ENCODE results near the gene SLC13A5. TPM values are rescaled to one million over a fixed set of nuclear protein-coding genes. Genes with fewer than 3 reads are reported as not detected.

SLC13A5 gene
- not detected for total RNA-seq
- not detected for polyA plus RNA-seq

DNA sequence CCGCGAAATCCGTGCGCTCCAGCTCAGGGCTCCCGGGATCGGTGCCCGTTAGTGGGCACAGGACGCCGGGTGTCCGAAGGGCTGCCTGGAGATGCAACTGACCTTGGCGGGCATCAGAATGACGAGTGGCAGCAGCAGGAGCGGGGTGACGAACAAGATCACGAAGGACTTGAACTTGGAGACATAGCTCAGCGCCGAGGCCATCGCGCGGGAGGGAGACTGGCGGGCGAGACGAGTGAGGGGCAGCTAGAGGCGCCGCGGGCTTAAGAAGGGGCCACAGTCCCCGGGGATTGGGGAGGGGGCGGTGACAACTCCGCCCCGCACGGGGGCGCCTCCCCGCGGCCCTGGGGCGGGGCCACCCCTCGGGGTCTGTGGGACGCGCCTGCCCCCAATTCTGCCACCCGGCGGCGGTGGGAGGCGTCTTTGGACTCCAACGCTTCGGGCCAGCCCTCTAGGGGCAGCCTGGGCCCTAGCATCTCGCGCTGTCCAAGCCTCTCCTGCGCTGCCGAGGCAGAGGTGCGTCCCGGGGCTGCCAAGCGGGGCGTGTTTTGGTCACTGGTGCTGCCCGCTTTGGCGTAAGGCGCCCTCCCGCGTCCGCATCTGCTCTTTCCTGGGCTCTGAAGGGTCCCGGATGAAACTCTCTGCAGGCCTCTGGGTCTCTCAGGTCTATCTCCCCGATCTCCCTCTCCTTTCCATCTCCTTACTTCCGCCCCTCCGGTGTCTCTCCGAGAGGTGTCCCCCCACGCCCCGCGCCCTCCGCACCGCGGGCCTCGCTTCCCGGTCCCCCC lies at the start of gene SLC13A5:
SLC13A5 (minus strand) TSS at position 240 of the 788 bp plus-strand sequence; CDS start at position 204, 36 bp downstream.
- POLR2A ChIA-PET (ENCODE audit: partially characterized antibody) = no interaction called here

DNA sequence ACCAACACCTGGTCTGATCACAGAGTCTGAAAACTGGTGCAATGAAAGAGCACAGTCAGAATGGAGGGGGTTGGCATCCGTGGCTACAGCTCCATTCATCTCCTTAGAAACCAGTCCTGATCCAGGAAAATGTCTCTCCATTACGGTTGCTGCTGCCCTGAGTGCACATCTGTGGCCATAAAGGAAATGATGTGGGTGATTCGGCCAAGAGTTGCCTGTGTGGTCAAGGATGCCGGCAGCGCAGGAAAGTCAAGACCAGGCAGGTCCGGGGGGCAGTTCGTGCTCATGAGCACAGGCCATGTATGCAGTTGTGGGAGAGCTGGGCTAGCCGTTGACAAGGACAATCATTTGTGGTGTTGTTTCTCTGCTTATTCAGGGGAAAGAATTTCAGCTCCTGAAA lies 48.6 kb upstream of the SLC13A5 start:
- CTCF ChIA-PET (ENCODE audit: partially characterized antibody) = no interaction called here
- no peak overlapping the region for H3K4me3 Mint-ChIP-seq
- H3K9me3 Mint-ChIP-seq = peaks cover 2 to 14% (median 14%) of the 10 kb centered on the region in 8 donors
- H3K27ac Mint-ChIP-seq = no peak overlapping the region
- peaks cover 16 to 36% (median 22%) of the 10 kb centered on the region in 4 donors for H3K4me1 Mint-ChIP-seq
- POLR2A ChIA-PET (ENCODE audit: partially characterized antibody) = no interaction called here
- Histone ChIP-seq H3K9me3 (ENCODE audit: control insufficient read depth in 1 of 2, low read length in 2 of 2) (no peaks in the 10 kb centered on the region), H3K4me3 (ENCODE audit: low read length in 2 of 2) (no peak overlapping the region), H3K27ac (ENCODE audit: low read depth, low read length) (no peak overlapping the region), H3K36me3 (ENCODE audit: insufficient read depth, low read length) (peaks cover 73% of the 10 kb centered on the region), H3K4me1 (ENCODE audit: insufficient read depth, low read length) (peaks cover 19% of the 10 kb centered on the region), H3K27me3 (ENCODE audit: insufficient read depth, low read length) (no peaks in the 10 kb centered on the region)
- no peaks in the 10 kb centered on the region for H3K27me3 Mint-ChIP-seq
- no peak for DNase-seq
- intact Hi-C loops (cut with micrococcal nuclease) = no loop called here
- peaks cover 86 to 95% of the 10 kb centered on the region in 2 donors for H3K36me3 Mint-ChIP-seq

More for the DNA sequence above, at the start of gene SLC13A5:
- Mint-ChIP-seq H3K9me3 (peaks cover 0 to 14% (median 4%) of the 10 kb centered on the region in 8 donors), H3K27me3 (peaks cover 47 to 57% of the 10 kb centered on the region in 2 donors), H3K4me3 (peak within 1 kb of the TSS in 7 of 8 donors; percentile 21 to 73 (median 66)), H3K4me1 (peaks cover 10 to 20% (median 15%) of the 10 kb centered on the region in 4 donors), H3K27ac (no peak within 1 kb of the TSS), H3K36me3 (peaks cover 0 to 3% of the 10 kb centered on the region in 2 donors)
- Histone ChIP-seq H3K9me3 (ENCODE audit: control insufficient read depth in 1 of 2, low read length in 2 of 2) (no peaks in the 10 kb centered on the region), H3K27me3 (ENCODE audit: insufficient read depth, low read length) (peaks cover 4% of the 10 kb centered on the region), H3K4me1 (ENCODE audit: insufficient read depth, low read length) (peaks cover 8% of the 10 kb centered on the region), H3K4me3 (ENCODE audit: low read length in 2 of 2) (no peak within 1 kb of the TSS), H3K27ac (ENCODE audit: low read depth, low read length) (no peak within 1 kb of the TSS), H3K36me3 (ENCODE audit: insufficient read depth, low read length) (no peaks in the 10 kb centered on the region)
- CTCF ChIA-PET (ENCODE audit: partially characterized antibody) = no interaction called here
- intact Hi-C loops (cut with micrococcal nuclease) = no loop called here
- DNase-seq = no peak

DNA sequence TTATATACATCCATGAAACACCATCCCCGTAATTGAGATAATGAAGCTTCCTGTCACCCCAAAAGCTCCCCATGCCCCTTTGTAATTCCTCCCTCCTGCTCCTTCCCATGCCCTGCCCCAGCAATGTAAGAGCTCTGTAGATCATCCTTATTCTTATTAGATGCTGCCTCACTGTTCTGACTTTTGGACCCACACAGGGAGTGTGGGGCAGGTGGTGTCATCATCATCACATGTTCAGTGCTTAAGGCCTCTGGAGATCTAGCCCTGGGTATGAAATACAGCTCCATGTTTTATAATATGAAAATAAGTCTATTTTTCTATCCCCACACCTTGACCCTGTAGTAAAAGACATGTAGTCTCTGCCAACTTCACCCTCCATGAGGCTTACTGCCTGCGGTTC lies 44.6 kb upstream of the SLC13A5 start:
- peaks cover 54% of the 10 kb centered on the region in 2 donors for H3K36me3 Mint-ChIP-seq
- CTCF ChIA-PET (ENCODE audit: partially characterized antibody) = interaction anchor here (1.4 to 2.6 kb wide), 3 partner anchors 86 to 107 kb away, joined by 5 to 6 read pairs (median 6); partner anchors contain the start of gene MED31

DNA sequence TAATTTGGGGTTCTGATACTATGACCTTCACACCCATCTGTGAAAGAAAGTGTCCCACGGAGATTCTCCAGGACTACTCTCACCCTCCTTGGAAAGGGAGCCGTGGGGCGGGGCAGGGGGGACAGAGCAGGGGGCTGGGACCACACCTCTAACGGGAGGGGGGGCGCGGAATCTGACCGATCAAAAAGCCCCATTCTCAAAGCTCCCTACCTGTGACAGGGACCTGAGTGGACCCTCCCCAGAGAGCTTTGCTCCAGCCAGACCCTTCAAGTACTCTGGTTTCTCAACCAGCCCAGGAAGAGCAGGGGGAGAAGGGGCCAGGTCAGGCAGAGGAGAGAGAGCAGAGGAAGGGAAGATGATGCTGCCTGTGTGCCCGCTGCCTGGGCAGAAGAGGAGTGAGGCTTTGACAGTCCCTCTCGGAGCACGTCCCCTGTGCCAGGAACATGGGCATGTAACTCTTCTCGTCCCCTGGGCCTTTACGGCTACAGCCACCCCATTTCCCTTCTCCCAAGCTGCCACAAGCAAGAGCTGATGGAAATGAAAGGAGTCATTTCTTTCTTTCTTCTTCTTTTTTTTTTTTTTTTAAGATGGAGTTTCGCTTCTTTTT lies 43.4 kb upstream of the SLC13A5 start:
- Histone ChIP-seq H3K36me3 (ENCODE audit: insufficient read depth, low read length) (peaks cover 24% of the 10 kb centered on the region), H3K27ac (ENCODE audit: low read depth, low read length) (peak overlapping the region; percentile 64), H3K9me3 (ENCODE audit: control insufficient read depth in 1 of 2, low read length in 2 of 2) (no peaks in the 10 kb centered on the region), H3K4me3 (ENCODE audit: low read length in 2 of 2) (peak overlapping the region; percentile 68 to 77), H3K27me3 (ENCODE audit: insufficient read depth, low read length) (no peaks in the 10 kb centered on the region), H3K4me1 (ENCODE audit: insufficient read depth, low read length) (peaks cover 50% of the 10 kb centered on the region)
- H3K4me3 Mint-ChIP-seq = peak overlapping the region; percentile 95 to 100 (median 98)
- H3K9me3 Mint-ChIP-seq = peaks cover 0 to 3% (median 0%) of the 10 kb centered on the region in 8 donors
- H3K27me3 Mint-ChIP-seq = no peaks in the 10 kb centered on the region
- ChIA-PET POLR2A (ENCODE audit: partially characterized antibody) (interaction anchor here (1.0 to 1.7 kb wide), 3 partner anchors 99 to 280 kb away, joined by 3 to 7 read pairs (median 3); partner anchors contain the start of genes KIAA0753 and SLC16A13), CTCF (ENCODE audit: partially characterized antibody) (interaction anchor here (1.4 to 2.6 kb wide), 3 partner anchors 87 to 106 kb away, joined by 5 to 6 read pairs (median 6); partner anchors contain the start of gene MED31)
- peak overlapping the region; percentile 77 to 99 (median 96) for H3K27ac Mint-ChIP-seq
- peaks cover 39 to 70% (median 53%) of the 10 kb centered on the region in 4 donors for H3K4me1 Mint-ChIP-seq
- intact Hi-C loops (cut with micrococcal nuclease) = loop anchor here (10.0 kb wide), 1 partner anchor 112 kb away; the partner anchor contains the start of genes KIAA0753 and TXNDC17
- H3K36me3 Mint-ChIP-seq = peaks cover 42% of the 10 kb centered on the region in 2 donors
- DNase-seq = no peak

More for the DNA sequence above, 44.6 kb upstream of the SLC13A5 start:
- no peak overlapping the region for H3K27ac ChIP-seq (ENCODE audit: low read depth, low read length)
- intact Hi-C loops (cut with micrococcal nuclease) = loop anchor here (10.0 kb wide), 1 partner anchor 113 kb away; the partner anchor contains the start of genes KIAA0753 and TXNDC17
- DNase-seq = no peak
- peak overlapping the region; percentile 31 to 99 (median 75) for H3K4me3 Mint-ChIP-seq
- H3K4me3 ChIP-seq (ENCODE audit: low read length in 2 of 2) = no peak overlapping the region
- H3K9me3 ChIP-seq (ENCODE audit: control insufficient read depth in 1 of 2, low read length in 2 of 2) = no peaks in the 10 kb centered on the region
- H3K9me3 Mint-ChIP-seq = peaks cover 0 to 3% (median 0%) of the 10 kb centered on the region in 8 donors
- peaks cover 36% of the 10 kb centered on the region for H3K36me3 ChIP-seq (ENCODE audit: insufficient read depth, low read length)
- no peaks in the 10 kb centered on the region for H3K27me3 Mint-ChIP-seq
- POLR2A ChIA-PET (ENCODE audit: partially characterized antibody) = interaction anchor here (0.6 kb wide), 1 partner anchor 33 kb away, joined by 3 read pairs; no protein-coding TSS in a partner anchor
- no peaks in the 10 kb centered on the region for H3K27me3 ChIP-seq (ENCODE audit: insufficient read depth, low read length)
- H3K4me1 Mint-ChIP-seq = peaks cover 36 to 69% (median 45%) of the 10 kb centered on the region in 4 donors
- peaks cover 45% of the 10 kb centered on the region for H3K4me1 ChIP-seq (ENCODE audit: insufficient read depth, low read length)
- peak overlapping the region; percentile 35 to 91 (median 74) for H3K27ac Mint-ChIP-seq

DNA sequence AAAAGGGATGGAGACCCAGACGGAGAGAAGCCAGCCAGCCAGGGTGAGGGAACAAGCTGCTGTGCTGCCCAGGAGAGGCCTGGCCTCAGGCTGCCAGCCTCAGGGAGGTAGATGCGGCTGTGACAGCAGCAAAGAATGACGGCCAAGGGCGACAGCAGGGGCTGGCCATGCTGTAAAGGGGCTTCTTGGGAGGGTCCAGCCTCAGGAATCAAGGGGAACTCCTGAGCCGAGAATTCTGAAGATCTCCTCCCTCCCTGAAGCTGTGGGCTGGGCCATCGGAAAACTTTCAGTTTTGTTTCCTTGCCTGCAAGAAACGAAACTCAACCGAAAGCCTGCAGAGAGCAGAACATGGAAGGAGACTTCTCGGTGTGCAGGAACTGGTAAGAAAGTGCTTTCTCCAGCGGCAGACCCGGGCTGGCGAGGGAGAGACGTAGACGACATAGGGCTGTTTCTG lies 42.6 kb upstream of the SLC13A5 start, which contains the start of gene XAF1:
XAF1 (plus strand) TSS at position 316 of the 454 bp plus-strand sequence; CDS start at position 349, 33 bp downstream.
- ChIA-PET POLR2A (ENCODE audit: partially characterized antibody) (interaction anchor here (1.0 to 1.7 kb wide), 3 partner anchors 98 to 280 kb away, joined by 3 to 7 read pairs (median 3); partner anchors contain the start of genes KIAA0753 and SLC16A13), CTCF (ENCODE audit: partially characterized antibody) (interaction anchor here (2.6 kb wide), 1 partner anchor 89 kb away, joined by 6 read pairs; no protein-coding TSS in a partner anchor)
- peak within 1 kb of the TSS; percentile 68 to 77 for H3K4me3 ChIP-seq (ENCODE audit: low read length in 2 of 2)
- no peaks in the 10 kb centered on the region for H3K27me3 ChIP-seq (ENCODE audit: insufficient read depth, low read length)
- Mint-ChIP-seq H3K27ac (peak within 1 kb of the TSS; percentile 77 to 99 (median 96)), H3K27me3 (no peaks in the 10 kb centered on the region), H3K36me3 (peaks cover 34 to 35% of the 10 kb centered on the region in 2 donors), H3K4me3 (peak within 1 kb of the TSS; percentile 95 to 100 (median 98)), H3K9me3 (peaks cover 0 to 3% (median 0%) of the 10 kb centered on the region in 8 donors), H3K4me1 (peaks cover 39 to 68% (median 53%) of the 10 kb centered on the region in 4 donors)
- peak within 1 kb of the TSS; percentile 64 for H3K27ac ChIP-seq (ENCODE audit: low read depth, low read length)
- peaks cover 50% of the 10 kb centered on the region for H3K4me1 ChIP-seq (ENCODE audit: insufficient read depth, low read length)
- peaks cover 18% of the 10 kb centered on the region for H3K36me3 ChIP-seq (ENCODE audit: insufficient read depth, low read length)
- H3K9me3 ChIP-seq (ENCODE audit: control insufficient read depth in 1 of 2, low read length in 2 of 2) = no peaks in the 10 kb centered on the region
- DNase-seq = peak; percentile 58 to 76 (median 60)
- intact Hi-C loops (cut with micrococcal nuclease) = loop anchor here (10.0 kb wide), 1 partner anchor 111 kb away; the partner anchor contains the start of genes KIAA0753 and TXNDC17

DNA sequence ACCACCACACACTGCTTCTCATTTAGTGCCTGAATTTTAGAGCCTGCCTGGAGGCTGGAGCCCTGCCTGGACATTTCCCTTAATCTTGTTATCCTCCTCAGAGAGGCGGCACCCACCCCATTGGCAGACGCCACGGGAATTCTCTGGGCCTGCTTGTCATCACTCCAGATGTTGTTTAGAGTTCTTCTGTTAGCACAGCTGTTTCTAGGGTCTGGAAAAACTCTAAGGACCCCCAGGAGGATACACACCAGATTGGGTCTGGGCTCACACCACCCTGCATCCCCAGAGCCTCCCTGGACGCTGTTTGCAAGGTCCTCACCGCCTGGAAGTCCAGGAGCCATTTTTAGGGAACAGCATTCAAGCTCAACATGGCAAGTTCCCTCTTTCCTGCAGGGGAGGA lies 42.1 kb upstream of the SLC13A5 start:
- DNase-seq = no peak
- Histone ChIP-seq H3K4me3 (ENCODE audit: low read length in 2 of 2) (peak overlapping the region; percentile 68 to 77), H3K36me3 (ENCODE audit: insufficient read depth, low read length) (peaks cover 14% of the 10 kb centered on the region), H3K27me3 (ENCODE audit: insufficient read depth, low read length) (no peaks in the 10 kb centered on the region), H3K4me1 (ENCODE audit: insufficient read depth, low read length) (peaks cover 50% of the 10 kb centered on the region), H3K9me3 (ENCODE audit: control insufficient read depth in 1 of 2, low read length in 2 of 2) (no peaks in the 10 kb centered on the region), H3K27ac (ENCODE audit: low read depth, low read length) (peak overlapping the region; percentile 64)
- Mint-ChIP-seq H3K27ac (peak overlapping the region; percentile 77 to 99 (median 96)), H3K4me1 (peaks cover 37 to 63% (median 52%) of the 10 kb centered on the region in 4 donors), H3K4me3 (peak overlapping the region; percentile 95 to 100 (median 98)), H3K9me3 (peaks cover 0 to 3% (median 0%) of the 10 kb centered on the region in 8 donors), H3K27me3 (no peaks in the 10 kb centered on the region), H3K36me3 (peaks cover 30 to 31% of the 10 kb centered on the region in 2 donors)
- intact Hi-C loops (cut with micrococcal nuclease) = loop anchor here (10.0 kb wide), 1 partner anchor 110 kb away; the partner anchor contains the start of genes KIAA0753 and TXNDC17
- CTCF ChIA-PET (ENCODE audit: partially characterized antibody) = no interaction called here
- POLR2A ChIA-PET (ENCODE audit: partially characterized antibody) = interaction anchor here (0.6 to 1.7 kb wide), 4 partner anchors 40 to 281 kb away, joined by 3 to 7 read pairs (median 3); partner anchors contain the start of genes KIAA0753, RNASEK and SLC16A13

Data from CD4-positive, alpha-beta memory T cell (primary cell).